ENCODE results near the gene POGLUT3. TPM values are rescaled to one million over a fixed set of nuclear protein-coding genes. Genes with fewer than 3 reads are reported as not detected.
A peak's percentile ranks its signal among the peaks of the same experiment; 100 is the strongest.

The POGLUT3 gene
- total RNA-seq, 1 donor from 2014 or later = 30.6 TPM

DNA sequence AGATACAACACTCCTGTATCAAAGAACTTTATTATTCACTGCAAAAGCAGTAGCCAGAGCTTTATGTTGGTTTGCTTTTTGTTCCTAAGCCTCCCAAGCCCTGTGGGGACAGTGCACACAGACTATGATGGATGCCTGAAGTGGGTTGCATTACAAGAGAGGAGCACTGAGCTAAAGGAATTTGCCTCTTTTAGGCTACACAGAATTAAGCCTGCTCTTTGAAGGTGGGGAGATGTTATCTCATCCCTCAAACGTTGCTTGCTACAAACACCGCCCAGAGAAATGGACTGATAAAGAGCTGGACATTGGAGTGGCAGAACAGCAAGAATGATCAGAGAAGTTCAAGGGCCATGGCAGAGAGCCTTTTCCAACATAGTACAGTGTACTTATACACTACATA, 2.5 kb upstream of the POGLUT3 start:
- H3K36me3 Mint-ChIP-seq (ENCODE audit: insufficient read depth) = peaks cover 1% of the 10 kb centered on the region
- peaks cover 29% of the 10 kb centered on the region for H3K4me1 Mint-ChIP-seq (ENCODE audit: low read depth)
- no peak overlapping the region for H3K27ac Mint-ChIP-seq
- no peak for DNase-seq (ENCODE audit: low spot score, unreplicated experiment)
- no peaks in the 10 kb centered on the region for H3K9me3 Mint-ChIP-seq (ENCODE audit: low read depth)
- H3K4me3 Mint-ChIP-seq (ENCODE audit: low read depth) = no peak overlapping the region
- no peaks in the 10 kb centered on the region for H3K27me3 Mint-ChIP-seq
- TF ChIP-seq, protein P1, sequence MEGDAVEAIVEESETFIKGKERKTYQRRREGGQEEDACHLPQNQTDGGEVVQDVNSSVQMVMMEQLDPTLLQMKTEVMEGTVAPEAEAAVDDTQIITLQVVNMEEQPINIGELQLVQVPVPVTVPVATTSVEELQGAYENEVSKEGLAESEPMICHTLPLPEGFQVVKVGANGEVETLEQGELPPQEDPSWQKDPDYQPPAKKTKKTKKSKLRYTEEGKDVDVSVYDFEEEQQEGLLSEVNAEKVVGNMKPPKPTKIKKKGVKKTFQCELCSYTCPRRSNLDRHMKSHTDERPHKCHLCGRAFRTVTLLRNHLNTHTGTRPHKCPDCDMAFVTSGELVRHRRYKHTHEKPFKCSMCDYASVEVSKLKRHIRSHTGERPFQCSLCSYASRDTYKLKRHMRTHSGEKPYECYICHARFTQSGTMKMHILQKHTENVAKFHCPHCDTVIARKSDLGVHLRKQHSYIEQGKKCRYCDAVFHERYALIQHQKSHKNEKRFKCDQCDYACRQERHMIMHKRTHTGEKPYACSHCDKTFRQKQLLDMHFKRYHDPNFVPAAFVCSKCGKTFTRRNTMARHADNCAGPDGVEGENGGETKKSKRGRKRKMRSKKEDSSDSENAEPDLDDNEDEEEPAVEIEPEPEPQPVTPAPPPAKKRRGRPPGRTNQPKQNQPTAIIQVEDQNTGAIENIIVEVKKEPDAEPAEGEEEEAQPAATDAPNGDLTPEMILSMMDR (IDR thresholded peaks at IDR 0.05; ENCODE audit: unreplicated experiment) = no peak

DNA sequence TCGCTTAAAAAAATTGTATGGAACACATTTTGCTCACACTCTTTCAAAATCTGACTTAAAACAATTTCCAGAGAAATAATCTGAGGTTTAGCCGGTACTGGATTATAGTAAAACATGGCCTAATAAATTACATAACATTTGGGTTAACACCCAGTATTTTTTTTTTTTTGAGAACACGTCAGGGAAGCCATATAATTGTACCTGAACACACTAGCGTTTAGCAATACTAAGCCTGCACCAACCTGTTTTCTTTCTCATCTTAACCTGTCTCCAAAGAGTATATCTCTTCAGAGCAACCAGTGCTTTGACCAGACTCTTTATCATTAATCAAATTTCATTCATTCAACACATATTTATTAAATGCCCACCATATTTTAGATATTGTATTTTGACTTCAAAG, 2.0 kb upstream of the POGLUT3 start:
- no peak for DNase-seq (ENCODE audit: low spot score, unreplicated experiment)
- Mint-ChIP-seq H3K36me3 (ENCODE audit: insufficient read depth) (peaks cover 1% of the 10 kb centered on the region), H3K27ac (peak overlapping the region; percentile 67), H3K4me1 (ENCODE audit: low read depth) (peaks cover 29% of the 10 kb centered on the region), H3K27me3 (no peaks in the 10 kb centered on the region), H3K9me3 (ENCODE audit: low read depth) (no peaks in the 10 kb centered on the region), H3K4me3 (ENCODE audit: low read depth) (peak overlapping the region; percentile 40)
- TF ChIP-seq, protein P1 (IDR thresholded peaks at IDR 0.05; ENCODE audit: unreplicated experiment) = no peak

DNA sequence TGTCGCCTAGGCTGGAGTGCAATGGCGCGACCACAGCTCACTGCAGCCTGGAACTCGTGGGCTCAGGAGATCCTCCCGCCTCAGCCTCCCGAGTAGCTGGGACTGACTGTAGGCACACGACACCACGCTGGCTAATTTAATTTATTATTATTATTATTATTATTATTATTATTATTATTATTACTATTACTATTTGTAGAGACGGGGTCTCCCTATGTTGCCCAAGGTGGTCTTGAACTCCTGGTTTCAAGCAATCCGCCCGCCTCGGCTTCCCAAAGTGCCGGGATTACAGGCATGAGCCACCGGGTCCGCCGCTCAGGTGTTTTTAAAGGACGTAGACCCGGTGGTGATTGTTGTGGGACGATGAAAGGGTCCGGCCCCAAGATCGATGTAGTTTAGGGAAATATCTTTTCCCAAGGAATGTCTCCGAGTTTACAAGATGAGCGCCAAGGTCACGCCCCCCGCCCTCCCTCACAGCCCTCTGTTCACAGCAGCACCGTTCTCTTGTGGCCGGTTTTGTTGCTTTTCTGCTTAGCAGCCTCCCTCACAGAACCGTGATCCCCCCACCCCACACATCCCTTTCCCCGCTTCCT, 728 bp upstream of the POGLUT3 start:
- TF ChIP-seq, protein P1 (IDR thresholded peaks at IDR 0.05; ENCODE audit: unreplicated experiment) = no peak
- DNase-seq (ENCODE audit: low spot score, unreplicated experiment) = no peak
- peak overlapping the region; percentile 77 for H3K27ac Mint-ChIP-seq
- no peaks in the 10 kb centered on the region for H3K9me3 Mint-ChIP-seq (ENCODE audit: low read depth)
- H3K27me3 Mint-ChIP-seq = no peaks in the 10 kb centered on the region
- H3K36me3 Mint-ChIP-seq (ENCODE audit: insufficient read depth) = peaks cover 1% of the 10 kb centered on the region
- H3K4me3 Mint-ChIP-seq (ENCODE audit: low read depth) = peak overlapping the region; percentile 81
- H3K4me1 Mint-ChIP-seq (ENCODE audit: low read depth) = peaks cover 29% of the 10 kb centered on the region

DNA sequence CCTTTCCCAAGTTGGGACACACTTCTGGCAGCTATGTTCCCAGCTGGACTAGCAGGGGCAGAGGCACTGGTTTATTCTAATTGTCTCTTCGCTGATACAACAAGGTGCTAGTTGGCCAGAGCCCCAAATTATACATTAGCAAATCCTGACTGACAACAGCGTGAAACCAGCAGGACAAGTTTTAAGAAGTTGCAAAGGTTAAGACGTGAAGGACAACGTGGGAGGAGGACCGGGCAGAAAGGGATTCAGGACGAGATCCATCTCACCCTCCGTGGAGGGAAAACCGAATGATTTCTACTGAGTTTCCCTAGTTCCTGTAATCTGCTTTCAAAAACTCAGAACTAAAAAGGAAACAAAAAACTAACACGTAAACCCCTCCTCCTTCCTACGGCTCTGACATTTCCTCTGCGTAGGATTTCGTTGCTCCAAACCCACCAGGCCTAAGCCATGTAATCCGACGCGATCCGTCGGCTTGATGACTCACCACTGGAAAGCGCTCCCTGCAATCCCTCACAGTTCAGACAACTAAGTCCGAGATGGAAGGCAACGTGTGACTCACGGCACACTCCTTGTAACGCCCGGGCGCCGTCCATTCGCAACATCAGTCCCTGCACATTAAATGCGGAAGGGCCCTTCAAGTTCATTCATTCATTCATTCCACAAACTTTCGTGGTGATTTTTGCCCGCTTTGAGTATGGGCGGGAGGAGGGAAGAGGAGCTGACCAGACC, 703 bp downstream of the POGLUT3 start:
- Mint-ChIP-seq H3K4me3 (ENCODE audit: low read depth) (peak overlapping the region; percentile 88), H3K9me3 (ENCODE audit: low read depth) (no peaks in the 10 kb centered on the region), H3K4me1 (ENCODE audit: low read depth) (peaks cover 27% of the 10 kb centered on the region), H3K27ac (peak overlapping the region; percentile 99), H3K36me3 (ENCODE audit: insufficient read depth) (no peaks in the 10 kb centered on the region), H3K27me3 (no peaks in the 10 kb centered on the region)
- TF ChIP-seq, protein P1 (IDR thresholded peaks at IDR 0.05; ENCODE audit: unreplicated experiment) = no peak
- peak; percentile 48 for DNase-seq (ENCODE audit: low spot score, unreplicated experiment)

DNA sequence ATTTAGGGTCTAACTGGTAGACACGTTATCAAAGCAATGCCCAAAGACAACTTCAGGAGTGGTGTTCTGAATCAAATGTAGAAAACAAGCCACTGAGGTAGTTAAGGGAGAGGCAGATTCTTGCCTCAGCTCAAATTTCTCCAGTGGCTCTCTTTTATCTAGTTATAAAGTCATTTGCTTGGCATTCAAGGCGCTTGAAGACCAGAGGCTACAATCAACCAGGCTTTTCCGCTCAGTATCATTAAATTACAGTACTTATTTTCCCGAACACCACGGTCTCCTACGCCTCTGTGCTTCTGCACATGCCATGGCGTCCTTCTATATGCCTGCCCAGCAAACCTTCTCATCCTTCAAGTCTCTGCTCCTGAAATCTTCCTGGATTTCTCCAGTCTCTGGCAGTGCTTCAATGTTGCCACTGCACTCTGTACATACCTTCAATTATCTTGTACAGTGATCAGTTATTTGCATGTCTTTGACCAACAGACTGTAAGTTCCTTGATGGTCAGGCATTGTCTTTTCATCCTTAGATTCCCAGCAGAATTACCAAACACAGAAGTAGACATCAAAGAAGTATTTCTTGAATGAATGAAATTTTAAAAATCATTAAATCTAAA, 1.4 kb downstream of the POGLUT3 start:
- H3K9me3 Mint-ChIP-seq (ENCODE audit: low read depth) = no peaks in the 10 kb centered on the region
- no peaks in the 10 kb centered on the region for H3K36me3 Mint-ChIP-seq (ENCODE audit: insufficient read depth)
- no peaks in the 10 kb centered on the region for H3K27me3 Mint-ChIP-seq
- H3K4me3 Mint-ChIP-seq (ENCODE audit: low read depth) = peak overlapping the region; percentile 88
- no peak for DNase-seq (ENCODE audit: low spot score, unreplicated experiment)
- peak overlapping the region; percentile 99 for H3K27ac Mint-ChIP-seq
- TF ChIP-seq, protein P1 (IDR thresholded peaks at IDR 0.05; ENCODE audit: unreplicated experiment) = no peak
- peaks cover 23% of the 10 kb centered on the region for H3K4me1 Mint-ChIP-seq (ENCODE audit: low read depth)
